ENCODE data around the gene ARRB1.

DNA sequence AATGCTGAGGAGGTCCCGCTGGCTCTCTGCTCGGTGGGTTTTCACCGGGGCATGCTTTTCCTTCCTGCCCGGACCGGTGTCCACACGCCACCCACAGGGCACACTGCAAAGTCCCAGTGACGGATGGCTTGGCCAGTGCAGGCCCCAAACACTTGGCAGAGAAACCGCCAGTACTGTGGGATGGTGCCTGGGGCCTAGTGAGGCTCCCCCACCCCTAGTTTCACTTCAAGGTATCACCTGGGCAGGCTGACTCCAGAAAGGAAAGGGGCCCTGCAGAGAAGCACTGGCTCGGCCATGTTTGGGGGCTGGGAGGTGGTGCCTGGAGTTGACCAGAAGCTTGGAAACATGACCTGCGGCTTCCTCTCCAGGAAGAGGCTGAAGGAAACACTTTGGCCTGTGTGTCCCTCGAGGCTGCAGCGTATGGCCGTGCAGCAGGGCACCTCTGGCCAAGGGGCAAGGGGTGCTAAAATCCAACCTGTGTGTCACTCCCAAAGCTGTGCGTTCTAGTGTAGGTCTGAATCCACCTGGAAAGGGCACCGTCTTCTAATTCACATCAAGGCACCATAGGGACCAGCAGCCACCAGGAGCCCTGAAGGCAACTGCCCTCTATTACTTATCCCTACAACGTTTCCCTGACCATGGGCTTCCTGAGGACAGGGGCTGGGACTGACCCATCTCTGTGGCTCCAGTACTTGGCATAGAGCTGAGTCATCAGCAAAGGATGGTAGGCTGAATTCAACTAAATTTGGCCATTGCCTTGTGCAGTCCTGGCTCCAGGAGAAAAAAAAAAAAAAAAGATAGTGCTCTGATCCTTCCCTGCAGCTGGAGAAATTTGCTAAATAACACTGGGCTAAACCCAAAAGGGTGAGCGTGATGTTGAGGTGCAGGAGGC is 88.3 kb downstream of the ARRB1 start:
- TF ChIP-seq, protein P1, sequence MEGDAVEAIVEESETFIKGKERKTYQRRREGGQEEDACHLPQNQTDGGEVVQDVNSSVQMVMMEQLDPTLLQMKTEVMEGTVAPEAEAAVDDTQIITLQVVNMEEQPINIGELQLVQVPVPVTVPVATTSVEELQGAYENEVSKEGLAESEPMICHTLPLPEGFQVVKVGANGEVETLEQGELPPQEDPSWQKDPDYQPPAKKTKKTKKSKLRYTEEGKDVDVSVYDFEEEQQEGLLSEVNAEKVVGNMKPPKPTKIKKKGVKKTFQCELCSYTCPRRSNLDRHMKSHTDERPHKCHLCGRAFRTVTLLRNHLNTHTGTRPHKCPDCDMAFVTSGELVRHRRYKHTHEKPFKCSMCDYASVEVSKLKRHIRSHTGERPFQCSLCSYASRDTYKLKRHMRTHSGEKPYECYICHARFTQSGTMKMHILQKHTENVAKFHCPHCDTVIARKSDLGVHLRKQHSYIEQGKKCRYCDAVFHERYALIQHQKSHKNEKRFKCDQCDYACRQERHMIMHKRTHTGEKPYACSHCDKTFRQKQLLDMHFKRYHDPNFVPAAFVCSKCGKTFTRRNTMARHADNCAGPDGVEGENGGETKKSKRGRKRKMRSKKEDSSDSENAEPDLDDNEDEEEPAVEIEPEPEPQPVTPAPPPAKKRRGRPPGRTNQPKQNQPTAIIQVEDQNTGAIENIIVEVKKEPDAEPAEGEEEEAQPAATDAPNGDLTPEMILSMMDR (IDR thresholded peaks at IDR 0.05), result no peak
- no peak for TF ChIP-seq ZFX (IDR thresholded peaks at IDR 0.05; ENCODE audit: borderline replicate concordance)

All from 22Rv1 (cell line).